ENCODE data around the gene ZNF526. TPM values are rescaled to one million over a fixed set of nuclear protein-coding genes. Genes with fewer than 3 reads are reported as not detected.

Gene ZNF526
- total RNA-seq, 2 experiments from 2014 or later, result 18.0 to 18.5 TPM

DNA sequence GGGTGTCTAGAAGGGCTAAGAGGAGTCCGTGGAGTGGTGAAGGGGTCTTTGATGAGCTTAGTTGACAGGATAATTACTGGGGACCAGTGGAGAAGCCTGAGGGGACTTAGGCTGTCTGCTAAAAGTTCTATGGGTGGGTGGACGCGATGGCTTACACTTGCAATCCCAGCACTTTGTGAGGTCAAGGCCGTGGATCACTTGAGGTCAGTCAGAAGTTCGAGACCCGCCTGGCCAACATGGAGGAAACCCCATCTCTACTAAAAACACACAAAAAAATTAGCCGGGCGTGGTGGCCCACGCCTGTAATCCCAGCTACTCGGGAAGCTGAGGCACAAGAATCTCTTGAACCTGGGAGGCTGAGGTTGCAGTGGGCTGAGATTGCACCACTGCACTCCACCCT, 25.1 kb downstream of the ZNF526 start:
- ChIA-PET POLR2A (interaction anchor here (0.6 kb wide), 1 partner anchor 44 kb away, joined by 3 read pairs; no protein-coding TSS in a partner anchor), CTCF (interaction anchor here (1.2 to 3.8 kb wide), 11 partner anchors 11 to 133 kb away, joined by 3 to 36 read pairs (median 4); partner anchors contain the start of gene CIC)
- H3K36me3 Mint-ChIP-seq (ENCODE audit: low read depth), result peaks cover 4% of the 10 kb centered on the region

DNA sequence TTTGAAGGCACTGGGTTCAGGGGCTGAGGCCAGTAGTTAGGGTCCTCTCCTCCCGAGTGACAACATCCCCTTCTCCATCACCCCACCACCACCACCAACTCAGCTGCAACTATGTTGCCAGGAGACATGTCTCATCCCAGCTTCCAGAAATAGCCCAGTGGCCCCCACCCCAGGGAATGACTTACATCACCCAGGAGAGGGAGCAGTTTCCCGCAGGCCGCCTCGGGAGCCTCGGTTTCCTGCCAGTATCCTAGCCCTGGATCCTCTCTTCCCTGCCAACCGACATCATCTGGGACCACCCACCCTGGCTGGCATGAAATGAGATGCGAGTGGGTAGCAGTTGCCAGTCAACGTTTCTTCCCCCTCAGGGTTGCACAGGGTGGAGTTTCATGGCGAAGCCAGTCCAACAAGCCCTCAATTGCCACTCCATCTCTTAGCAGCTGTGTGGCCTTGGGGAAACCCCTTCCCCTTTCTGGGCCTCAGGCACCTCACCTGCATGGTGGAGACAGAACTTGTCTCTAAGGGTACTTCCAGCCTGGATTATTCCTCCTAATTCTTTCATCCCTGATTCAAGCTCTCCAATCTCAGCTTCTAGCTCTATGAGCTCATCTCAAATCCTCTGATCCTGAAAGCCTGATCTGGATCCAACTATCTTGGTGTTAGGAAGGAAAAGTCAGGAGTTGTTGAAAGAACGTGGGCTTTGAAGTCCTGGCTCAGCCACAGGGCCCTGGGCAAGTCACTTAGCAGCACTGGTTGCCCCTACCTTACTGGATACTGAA, 26.2 kb downstream of the ZNF526 start:
- ChIA-PET POLR2A (interaction anchor here (0.6 to 1.4 kb wide), 3 partner anchors 9 to 45 kb away, joined by 3 to 6 read pairs (median 3); partner anchors contain the start of gene ERF), CTCF (interaction anchor here (0.6 to 1.9 kb wide), 4 partner anchors 12 to 50 kb away, joined by 3 to 10 read pairs (median 4); no protein-coding TSS in a partner anchor)
- Mint-ChIP-seq H3K4me1 (peaks cover 41% of the 10 kb centered on the region), H3K4me3 (no peak overlapping the region), H3K27ac (no peak overlapping the region), H3K9me3 (no peaks in the 10 kb centered on the region), H3K27me3 (no peaks in the 10 kb centered on the region), H3K36me3 (ENCODE audit: low read depth) (peaks cover 2% of the 10 kb centered on the region)
- DNase-seq, result no peak

More for the DNA sequence above, 25.1 kb downstream of the ZNF526 start:
- Mint-ChIP-seq H3K27ac (peak overlapping the region; percentile 98), H3K4me3 (peak overlapping the region; percentile 92), H3K4me1 (peaks cover 44% of the 10 kb centered on the region), H3K9me3 (no peaks in the 10 kb centered on the region), H3K27me3 (no peaks in the 10 kb centered on the region)
- DNase-seq, result no peak

DNA sequence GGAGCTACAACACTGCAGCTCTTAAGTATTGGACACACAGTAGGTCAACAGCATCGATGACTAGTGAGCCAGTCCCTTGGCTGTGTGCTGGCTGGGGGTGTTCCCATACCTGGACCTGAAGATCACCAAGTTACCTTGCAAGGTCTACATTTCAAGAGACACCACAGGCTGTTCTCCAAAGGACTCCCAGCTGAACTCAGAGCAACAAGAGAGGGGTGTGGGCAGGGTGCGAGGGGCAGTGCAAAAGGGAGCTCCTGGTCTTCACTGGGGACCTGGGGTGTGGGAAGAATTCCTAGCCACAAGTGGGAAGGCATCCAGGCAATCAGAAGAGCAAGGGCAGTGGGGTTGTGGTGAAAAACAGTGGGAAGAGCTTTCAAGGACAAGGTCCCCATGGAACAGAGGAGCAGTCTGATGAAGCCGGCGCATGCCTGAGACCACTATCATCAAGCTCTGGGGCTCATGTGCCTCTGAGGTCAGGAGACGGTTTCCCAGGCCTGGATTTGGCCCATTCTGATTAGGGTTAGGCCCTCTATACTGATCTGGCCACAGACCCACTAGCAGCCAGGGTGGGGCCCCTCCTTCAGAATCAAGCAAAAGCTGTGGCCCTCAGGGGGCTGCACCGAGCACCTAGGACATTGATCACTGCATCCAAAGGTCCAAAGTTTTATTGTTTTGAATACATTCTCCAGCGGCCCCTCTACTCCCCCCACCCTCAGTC, 27.0 kb downstream of the ZNF526 start:
- Mint-ChIP-seq H3K4me3 (no peak overlapping the region), H3K27me3 (no peaks in the 10 kb centered on the region), H3K4me1 (peaks cover 44% of the 10 kb centered on the region), H3K36me3 (ENCODE audit: low read depth) (peaks cover 2% of the 10 kb centered on the region), H3K27ac (peak overlapping the region; percentile 47), H3K9me3 (no peaks in the 10 kb centered on the region)
- ChIA-PET POLR2A (interaction anchor here (0.7 to 1.4 kb wide), 2 partner anchors 8 to 23 kb away, joined by 3 to 6 read pairs; partner anchors contain the start of gene ERF), CTCF (interaction anchor here (0.6 to 1.9 kb wide), 4 partner anchors 13 to 87 kb away, joined by 3 to 10 read pairs (median 4); no protein-coding TSS in a partner anchor)
- no peak for DNase-seq

DNA sequence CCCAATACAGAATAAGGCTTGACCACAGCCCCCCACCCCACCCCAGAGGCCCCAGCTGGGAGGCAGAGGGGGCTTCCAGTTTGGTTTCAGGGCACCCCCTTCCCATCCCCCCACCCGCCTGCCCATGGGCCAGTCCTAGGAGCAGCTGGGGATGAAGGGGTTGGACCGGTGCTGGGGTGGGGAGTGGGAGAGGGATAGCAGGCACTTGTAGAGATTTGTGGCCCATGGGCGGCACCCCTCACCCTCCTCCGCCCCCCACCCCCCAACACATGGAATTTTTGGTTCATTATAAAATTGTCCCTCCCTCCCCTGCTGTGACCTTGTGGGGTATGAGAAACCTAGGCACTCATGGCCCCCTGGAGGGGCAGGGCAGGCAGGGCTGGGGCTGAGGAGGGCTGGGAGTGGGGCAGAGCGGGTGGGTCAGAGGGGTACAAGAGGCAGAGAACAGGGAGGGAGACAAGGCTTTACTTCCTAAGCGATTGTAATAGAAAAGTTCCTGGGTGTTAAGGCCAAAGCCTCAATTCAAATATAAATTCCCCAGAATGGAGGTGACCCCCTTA, 27.6 kb downstream of the ZNF526 start:
- peaks cover 2% of the 10 kb centered on the region for H3K36me3 Mint-ChIP-seq (ENCODE audit: low read depth)
- ChIA-PET POLR2A (interaction anchor here (1.4 kb wide), 1 partner anchor 23 kb away, joined by 6 read pairs; no protein-coding TSS in a partner anchor), CTCF (interaction anchor here (0.7 to 1.9 kb wide), 2 partner anchors 32 to 88 kb away, joined by 4 to 10 read pairs; no protein-coding TSS in a partner anchor)
- no peak overlapping the region for H3K4me3 Mint-ChIP-seq
- H3K27me3 Mint-ChIP-seq, result no peaks in the 10 kb centered on the region
- H3K9me3 Mint-ChIP-seq, result no peaks in the 10 kb centered on the region
- peaks cover 50% of the 10 kb centered on the region for H3K4me1 Mint-ChIP-seq
- no peak for DNase-seq
- no peak overlapping the region for H3K27ac Mint-ChIP-seq

DNA sequence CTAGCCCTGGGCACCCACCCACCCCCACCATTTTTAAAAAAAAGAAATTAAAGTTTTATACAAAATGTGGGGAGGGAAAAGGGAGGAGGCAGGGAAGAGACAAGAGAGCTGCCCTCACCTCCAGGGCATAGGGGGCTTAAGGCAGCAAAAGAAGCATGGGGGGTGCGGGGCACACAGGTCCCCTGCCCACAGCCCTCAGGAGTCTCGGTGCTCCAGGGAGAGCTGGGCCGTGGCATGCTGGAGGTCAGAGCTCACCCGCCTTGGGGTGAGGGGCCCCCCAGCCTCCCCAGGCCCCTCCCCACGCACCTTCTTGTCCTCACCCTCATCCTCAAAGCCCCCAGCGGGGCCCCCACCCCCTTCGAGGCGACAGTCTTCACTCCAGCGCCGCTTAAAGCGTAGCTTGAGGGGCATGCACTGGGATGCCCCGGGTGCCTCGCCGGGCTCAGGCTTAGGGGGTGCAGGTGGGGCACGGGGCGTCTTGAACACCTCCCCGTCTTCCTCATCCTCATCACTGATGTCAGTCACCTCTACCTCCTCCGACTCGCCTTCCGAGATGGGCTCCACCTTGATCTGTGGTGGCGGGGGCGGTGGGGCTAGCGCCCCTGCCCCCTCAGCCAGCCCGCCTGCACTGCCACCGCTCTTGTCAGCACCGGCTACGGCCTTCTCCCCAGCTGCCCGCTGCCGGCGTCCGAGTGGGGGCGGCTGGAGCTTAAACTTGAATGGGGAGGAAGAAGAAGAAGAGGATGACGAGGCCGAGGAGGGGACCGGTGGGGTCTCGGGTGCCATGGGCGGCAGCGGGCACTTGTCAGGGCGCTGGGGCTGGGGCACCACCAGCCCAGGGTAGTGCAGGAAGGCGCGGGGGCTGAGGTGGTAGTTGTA, 28.4 kb downstream of the ZNF526 start:
- Mint-ChIP-seq H3K4me3 (no peak overlapping the region), H3K27me3 (no peaks in the 10 kb centered on the region), H3K27ac (no peak overlapping the region), H3K9me3 (no peaks in the 10 kb centered on the region), H3K4me1 (peaks cover 48% of the 10 kb centered on the region), H3K36me3 (ENCODE audit: low read depth) (peaks cover 2% of the 10 kb centered on the region)
- POLR2A ChIA-PET, result no interaction called here
- DNase-seq, result no peak
- CTCF ChIA-PET, result interaction anchor here (0.6 to 1.2 kb wide), 3 partner anchors 9 to 63 kb away, joined by 3 to 4 read pairs (median 3); no protein-coding TSS in a partner anchor

DNA sequence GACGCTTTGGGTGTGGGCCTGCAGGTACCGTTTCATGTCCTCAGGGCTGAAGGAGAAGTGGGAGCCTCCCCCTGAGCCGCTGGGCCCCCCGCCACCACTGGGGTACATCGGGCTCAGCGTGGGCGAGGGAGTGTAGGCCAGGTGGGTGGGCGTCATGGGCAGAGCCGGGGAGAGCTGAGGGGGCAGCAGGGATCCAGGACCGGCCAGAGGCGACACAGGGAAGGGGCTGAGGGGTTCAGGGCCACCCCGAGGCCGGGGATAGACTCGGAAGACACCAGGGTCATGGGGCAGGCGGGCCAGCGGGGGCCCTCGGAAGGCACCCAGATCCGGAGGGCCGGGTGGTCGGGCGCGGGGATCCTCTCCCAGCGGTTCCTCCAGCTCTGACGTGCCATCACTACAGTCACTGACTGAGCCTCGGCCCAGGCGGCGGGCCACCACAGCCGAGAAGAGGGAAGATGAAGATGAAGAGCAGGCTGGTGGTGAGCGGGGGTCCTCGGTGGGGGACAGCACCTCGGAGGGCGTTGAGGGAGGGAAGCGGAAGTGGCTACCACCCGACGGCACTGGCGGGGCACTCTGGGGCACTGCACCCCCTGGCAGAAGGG, 29.1 kb downstream of the ZNF526 start:
- Mint-ChIP-seq H3K4me3 (no peak overlapping the region), H3K27ac (no peak overlapping the region), H3K4me1 (peaks cover 47% of the 10 kb centered on the region), H3K9me3 (no peaks in the 10 kb centered on the region), H3K27me3 (no peaks in the 10 kb centered on the region), H3K36me3 (ENCODE audit: low read depth) (peaks cover 2% of the 10 kb centered on the region)
- no peak for DNase-seq
- ChIA-PET CTCF (interaction anchor here (0.8 to 2.8 kb wide), 3 partner anchors 10 to 30 kb away, joined by 3 to 14 read pairs (median 4); no protein-coding TSS in a partner anchor), POLR2A (no interaction called here)

DNA sequence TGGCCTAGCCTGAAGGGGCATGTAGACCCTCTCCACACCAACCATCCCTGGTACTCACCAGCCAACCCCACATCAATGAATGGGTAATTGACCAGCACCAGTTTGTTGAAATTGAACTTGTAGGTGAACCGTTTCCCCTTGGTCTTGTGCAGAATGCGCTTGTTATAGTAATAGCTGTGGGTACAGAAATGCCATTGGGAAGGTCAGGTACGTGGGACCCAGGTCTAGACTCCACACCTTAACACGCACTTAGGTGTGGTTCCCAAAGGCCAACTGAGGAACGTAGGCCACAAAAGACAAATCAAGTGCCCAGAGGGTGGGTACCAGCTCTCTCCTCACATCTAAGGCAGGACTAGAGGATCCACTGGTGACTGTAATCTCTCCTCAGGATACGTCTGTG, 29.7 kb downstream of the ZNF526 start:
- Mint-ChIP-seq H3K27me3 (no peaks in the 10 kb centered on the region), H3K9me3 (no peaks in the 10 kb centered on the region), H3K36me3 (ENCODE audit: low read depth) (peaks cover 2% of the 10 kb centered on the region), H3K4me3 (no peak overlapping the region), H3K4me1 (peaks cover 45% of the 10 kb centered on the region), H3K27ac (peak overlapping the region; percentile 57)
- ChIA-PET CTCF (interaction anchor here (2.8 kb wide), 1 partner anchor 30 kb away, joined by 14 read pairs; no protein-coding TSS in a partner anchor), POLR2A (no interaction called here)
- DNase-seq, result no peak

DNA sequence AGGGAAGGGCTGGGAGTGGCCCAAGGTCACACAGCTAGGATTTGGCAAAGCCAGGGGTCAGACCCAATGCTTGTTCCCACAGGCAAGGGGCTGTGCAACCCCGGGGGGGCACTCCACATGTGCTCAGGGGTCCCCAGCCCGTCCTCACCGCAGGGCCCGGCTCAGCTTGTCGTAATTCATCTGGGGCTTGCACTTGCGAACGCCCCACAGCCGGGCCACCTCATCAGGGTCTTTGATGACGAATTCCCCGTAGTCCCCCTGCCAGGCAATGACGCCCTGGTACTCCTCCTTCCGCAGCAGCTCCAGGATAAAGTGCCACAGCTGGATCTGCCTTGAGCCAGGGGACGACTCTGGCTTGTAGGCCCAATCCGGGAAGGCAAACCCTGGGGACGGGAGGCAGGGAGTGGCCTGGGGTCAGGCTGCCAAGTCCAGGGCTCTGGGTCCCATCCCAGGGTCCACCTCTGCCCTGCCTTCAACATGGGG, 30.1 kb downstream of the ZNF526 start:
- ChIA-PET CTCF (interaction anchor here (0.8 to 2.8 kb wide), 2 partner anchors 29 to 35 kb away, joined by 3 to 14 read pairs; no protein-coding TSS in a partner anchor), POLR2A (no interaction called here)
- Mint-ChIP-seq H3K27me3 (no peaks in the 10 kb centered on the region), H3K27ac (peak overlapping the region; percentile 81), H3K9me3 (no peaks in the 10 kb centered on the region), H3K4me3 (no peak overlapping the region), H3K4me1 (peaks cover 40% of the 10 kb centered on the region), H3K36me3 (ENCODE audit: low read depth) (no peaks in the 10 kb centered on the region)
- DNase-seq, result no peak

DNA sequence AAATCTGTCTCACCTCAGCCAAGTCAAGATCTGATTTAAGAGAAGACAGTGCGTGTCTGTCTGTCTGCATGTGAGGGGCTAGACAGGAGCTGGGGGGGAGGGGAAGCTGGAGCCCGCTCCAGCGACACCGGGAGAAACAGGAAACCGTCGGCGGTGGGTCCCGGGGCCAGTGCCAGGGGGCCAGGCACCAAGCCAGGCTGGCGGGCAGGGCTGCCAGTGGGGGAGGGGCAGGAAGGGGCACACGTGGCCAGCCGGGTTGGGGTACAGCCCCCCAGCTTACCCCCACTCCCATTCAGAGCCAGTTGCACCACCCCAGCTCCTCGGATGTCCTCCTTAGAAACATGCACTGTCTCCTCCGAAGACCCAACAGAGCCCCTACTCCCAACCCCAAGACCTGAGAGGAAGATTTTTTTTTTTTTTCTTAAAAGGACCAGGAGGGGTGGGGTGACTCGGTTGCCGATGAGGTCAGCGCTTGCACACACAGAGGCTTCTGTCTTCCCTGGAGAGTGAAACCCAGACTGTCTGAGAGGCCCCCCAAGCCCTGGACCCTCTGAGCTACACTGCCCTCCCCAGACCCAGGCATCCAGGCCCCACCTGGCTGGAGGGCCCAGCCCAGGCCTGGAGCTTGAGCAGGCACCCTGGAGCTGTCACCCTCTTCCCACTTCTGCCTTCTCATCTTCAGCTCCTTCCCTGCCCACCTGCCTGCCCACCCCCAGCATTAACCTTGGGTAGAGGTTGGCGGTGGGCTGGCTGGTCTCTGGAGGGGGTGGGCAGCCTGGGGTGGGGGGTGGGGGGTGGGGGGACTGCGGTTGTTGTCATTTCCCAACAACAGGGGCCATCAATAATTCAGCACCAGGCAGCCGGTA, 30.8 kb downstream of the ZNF526 start:
- ChIA-PET CTCF (interaction anchor here (0.8 to 2.8 kb wide), 7 partner anchors 9 to 142 kb away, joined by 3 to 14 read pairs (median 3); partner anchors contain the start of genes GSK3A and POU2F2), POLR2A (no interaction called here)
- Mint-ChIP-seq H3K4me1 (peaks cover 38% of the 10 kb centered on the region), H3K27ac (peak overlapping the region; percentile 81), H3K36me3 (ENCODE audit: low read depth) (no peaks in the 10 kb centered on the region), H3K9me3 (no peaks in the 10 kb centered on the region), H3K27me3 (peaks cover 2% of the 10 kb centered on the region), H3K4me3 (peak overlapping the region; percentile 22)
- no peak for DNase-seq

DNA sequence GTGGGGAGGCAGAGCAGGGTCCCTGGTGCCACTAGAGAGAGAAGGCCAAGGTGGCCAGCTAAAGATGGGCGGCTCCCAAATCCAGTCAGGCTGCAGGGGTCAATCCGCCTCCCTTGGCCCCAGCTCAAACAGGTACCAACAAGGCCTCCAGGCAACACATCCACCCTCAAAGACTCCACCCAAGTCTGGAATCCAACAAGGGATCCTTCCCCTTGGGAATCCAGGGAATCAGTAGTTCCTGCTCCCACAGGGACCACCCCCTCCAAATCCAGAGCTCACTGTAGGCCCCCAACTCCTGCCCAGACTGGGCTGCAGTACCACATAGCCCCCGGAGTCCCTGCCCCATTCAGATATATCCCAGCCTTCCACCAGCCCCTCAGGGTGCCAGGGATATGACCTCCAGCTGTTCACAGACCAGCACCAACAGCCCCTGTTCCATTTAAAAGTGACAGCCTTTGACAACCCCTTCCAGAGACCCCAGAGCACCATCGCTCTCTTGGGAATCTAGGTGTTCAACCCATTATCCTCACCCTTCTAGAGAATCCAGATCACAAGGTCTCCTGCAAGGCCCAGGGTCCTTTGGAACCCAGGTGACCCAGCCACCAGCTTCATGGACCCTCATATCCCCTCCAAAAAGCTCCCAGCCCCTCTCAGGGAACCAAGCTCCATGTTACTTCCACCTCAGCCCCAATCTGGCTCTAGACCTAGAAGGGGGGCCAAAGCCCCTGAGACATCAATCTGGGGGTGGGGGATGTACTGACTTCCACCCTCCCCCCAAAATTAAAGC, 31.7 kb downstream of the ZNF526 start:
- CTCF ChIA-PET, result interaction anchor here (0.9 to 2.8 kb wide), 6 partner anchors 9 to 143 kb away, joined by 3 to 14 read pairs (median 4); partner anchors contain the start of genes GSK3A and POU2F2
- POLR2A ChIA-PET, result no interaction called here
- H3K9me3 Mint-ChIP-seq, result no peaks in the 10 kb centered on the region
- peak overlapping the region; percentile 78 for H3K27ac Mint-ChIP-seq
- peaks cover 9% of the 10 kb centered on the region for H3K27me3 Mint-ChIP-seq
- H3K4me3 Mint-ChIP-seq, result peak overlapping the region; percentile 96
- peaks cover 42% of the 10 kb centered on the region for H3K4me1 Mint-ChIP-seq
- DNase-seq, result no peak
- H3K36me3 Mint-ChIP-seq (ENCODE audit: low read depth), result no peaks in the 10 kb centered on the region

All from activated CD4-positive, alpha-beta T cell treated with anti-CD3 and anti-CD28 coated beads, Interleukin-2, amount 10 ng/mL, durations not matched to agents 7 days and 5 days (primary cell).